Thyroid gland (tissue), 4 donors: Measurements from ENCODE around the gene NCBP2L. TPM values are rescaled to one million over a fixed set of nuclear protein-coding genes. Genes with fewer than 3 reads are reported as not detected.

Experiments
- DNase-seq, 2 donors: peaks; one replicate each; pipeline ENCODE4 v3.0.0-alpha.2; 2019
- H3K27ac ChIP-seq, 3 donors: fragments of 200-600 bp; sonication (generic); 1 replicate in 2 of 3; 2 replicates in 1 of 3; pipeline ENCODE4 v1.5.1; 2016 to 2019; ENCODE audit warnings: mild to moderate bottlenecking in 1 of 3, moderate library complexity in 1 of 3
- H3K27me3 ChIP-seq: fragments of 200-600 bp; sonication (generic); one replicate; pipeline ENCODE4 v1.5.1; 2019
- H3K36me3 ChIP-seq, 2 donors: fragments of 200-600 bp; sonication (generic); one replicate each; pipeline ENCODE4 v1.5.1; 2016 to 2019
- H3K4me1 ChIP-seq, 2 donors: fragments of 200-600 bp; sonication (generic); one replicate each; pipeline ENCODE4 v1.5.1; 2017 to 2019
- H3K4me3 ChIP-seq, 3 donors: fragments of 200-600 bp; sonication (generic); replicated peaks in 1 of 3; 1 replicate in 2 of 3; 2 replicates in 1 of 3; pipeline ENCODE4 v1.5.1; 2016; ENCODE audit warnings: mild to moderate bottlenecking in 1 of 3
- H3K9me3 ChIP-seq: fragments of 200-600 bp; sonication (generic); one replicate; pipeline ENCODE4 v1.5.1; 2017
- POLR2A ChIP-seq, 2 donors: fragments of 450-650 bp; IDR thresholded peaks; one replicate each; pipeline ENCODE4 v1.6.1; 2017; ENCODE audit warnings: antibody characterized with exemption in 2 of 2, mild to moderate bottlenecking in 2 of 2, moderate library complexity in 1 of 2
- WGBS, 2 donors: methylation state at CpG; one replicate each; pipeline ENCODE4 v1.1.5; 2017; 5-methylcytosine and 5-hydroxymethylcytosine counted together
- intact Hi-C: fragments of 100-400 bp; cut with DNase I; formaldehyde crosslinking; loops from one replicate; pipeline ENCODE4 v1.15.1; 2023
- total RNA-seq, 4 donors: library from RNA; depleted of rRNA; stranded (reverse); fragments of >200 nt; gene quantifications; one replicate each; pipeline ENCODE4 v1.2.3, GENCODE V29; 2016
- TF ChIP-seq, protein P1 (sequence below), 6 experiments: fragments of 200-600 bp in 3 of 6; fragments of 450-650 bp in 3 of 6; sonication (generic) in 3 of 6; IDR thresholded peaks; one replicate each; pipeline ENCODE4 v1.5.1; 2016 to 2019; ENCODE audit warnings: antibody characterized with exemption in 6 of 6, mild to moderate bottlenecking in 2 of 6, inconsistent platforms in 1 of 6, moderate library complexity in 1 of 6

NCBP2L gene
- total RNA-seq, 4 donors from 2014 or later: not detected

DNA sequence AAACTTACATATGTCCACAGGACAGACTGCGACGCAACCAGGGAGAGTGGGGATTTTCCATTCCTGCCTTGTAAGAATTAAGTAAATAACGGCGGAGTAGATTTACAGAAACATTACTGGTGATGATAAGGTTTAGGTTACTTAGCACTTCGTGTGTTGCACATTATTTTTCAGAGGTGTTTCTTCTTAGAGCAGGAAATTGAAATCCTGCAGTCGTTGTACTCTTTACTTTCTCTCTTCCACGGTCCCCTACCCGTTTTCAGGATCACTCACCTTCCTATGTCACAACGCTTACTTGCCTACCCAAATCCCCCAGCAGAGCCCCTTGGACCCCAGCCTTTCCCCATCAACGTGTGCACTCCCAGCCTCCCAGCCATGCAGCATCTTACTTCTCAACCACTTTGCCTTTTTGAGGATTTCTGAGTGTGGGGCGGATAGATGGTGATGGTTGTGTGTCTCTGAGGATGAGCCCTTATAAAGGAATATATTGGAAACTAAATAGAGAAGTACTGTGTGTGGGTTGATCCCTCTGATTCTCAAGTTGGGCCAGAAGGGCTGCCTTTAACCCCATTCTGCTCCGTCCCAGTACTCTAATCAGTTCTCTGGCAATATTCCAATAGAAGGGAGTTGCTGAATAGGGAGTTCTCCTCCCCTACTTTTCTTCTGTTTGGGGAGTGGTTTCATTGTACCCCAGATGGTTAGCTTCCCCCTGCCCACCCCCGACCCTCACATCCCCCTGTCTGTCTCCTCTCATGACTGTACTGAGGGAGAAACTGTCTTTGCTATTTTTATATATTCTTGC, 49.7 kb downstream of the NCBP2L start:
- intact Hi-C loops: no loop called here
- no peaks in the 10 kb centered on the region for H3K27me3 ChIP-seq
- DNase-seq: no peak
- no peaks in the 10 kb centered on the region for H3K36me3 ChIP-seq
- no peaks in the 10 kb centered on the region for H3K4me1 ChIP-seq
- H3K27ac ChIP-seq: peak overlapping the region; percentile 80 to 93 (median 93)
- H3K4me3 ChIP-seq: peak overlapping the region in 2 of 3 donors; percentile 15 to 41
- TF ChIP-seq, protein P1, sequence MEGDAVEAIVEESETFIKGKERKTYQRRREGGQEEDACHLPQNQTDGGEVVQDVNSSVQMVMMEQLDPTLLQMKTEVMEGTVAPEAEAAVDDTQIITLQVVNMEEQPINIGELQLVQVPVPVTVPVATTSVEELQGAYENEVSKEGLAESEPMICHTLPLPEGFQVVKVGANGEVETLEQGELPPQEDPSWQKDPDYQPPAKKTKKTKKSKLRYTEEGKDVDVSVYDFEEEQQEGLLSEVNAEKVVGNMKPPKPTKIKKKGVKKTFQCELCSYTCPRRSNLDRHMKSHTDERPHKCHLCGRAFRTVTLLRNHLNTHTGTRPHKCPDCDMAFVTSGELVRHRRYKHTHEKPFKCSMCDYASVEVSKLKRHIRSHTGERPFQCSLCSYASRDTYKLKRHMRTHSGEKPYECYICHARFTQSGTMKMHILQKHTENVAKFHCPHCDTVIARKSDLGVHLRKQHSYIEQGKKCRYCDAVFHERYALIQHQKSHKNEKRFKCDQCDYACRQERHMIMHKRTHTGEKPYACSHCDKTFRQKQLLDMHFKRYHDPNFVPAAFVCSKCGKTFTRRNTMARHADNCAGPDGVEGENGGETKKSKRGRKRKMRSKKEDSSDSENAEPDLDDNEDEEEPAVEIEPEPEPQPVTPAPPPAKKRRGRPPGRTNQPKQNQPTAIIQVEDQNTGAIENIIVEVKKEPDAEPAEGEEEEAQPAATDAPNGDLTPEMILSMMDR (IDR thresholded peaks at IDR 0.05): no peak
- no peak for TF ChIP-seq POLR2A (IDR thresholded peaks at IDR 0.05)
- WGBS, 2 donors: 9 to 15% methylated on average over 12 to 13 of the region's 13 CpGs
- H3K9me3 ChIP-seq: no peaks in the 10 kb centered on the region

DNA sequence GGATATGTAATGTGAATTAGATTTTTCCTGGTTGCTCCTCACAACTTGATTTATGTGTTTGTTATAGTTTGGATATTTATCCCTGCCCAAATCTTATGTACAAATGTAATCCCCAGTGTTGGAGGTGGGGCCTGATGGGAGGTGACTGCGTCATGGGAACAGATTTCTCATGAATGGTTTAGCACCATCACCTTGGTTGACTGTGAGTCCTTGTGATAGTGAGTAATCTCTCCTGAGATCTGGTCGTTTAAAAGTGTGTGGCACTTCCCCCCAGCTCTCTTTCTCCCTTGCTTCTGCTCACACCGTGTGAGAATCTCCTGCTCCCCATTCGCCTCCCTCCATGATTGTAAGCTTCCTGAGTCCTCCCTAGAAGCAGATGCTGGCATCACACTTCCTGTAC, 50.3 kb downstream of the NCBP2L start:
- H3K27me3 ChIP-seq: no peaks in the 10 kb centered on the region
- 62 to 67% methylated on average over 4 of the region's 4 CpGs for WGBS, 2 donors
- no peak for TF ChIP-seq POLR2A (IDR thresholded peaks at IDR 0.05)
- TF ChIP-seq, protein P1 (IDR thresholded peaks at IDR 0.05): no peak
- H3K27ac ChIP-seq: no peak overlapping the region
- no peak for DNase-seq
- H3K36me3 ChIP-seq: no peaks in the 10 kb centered on the region
- no peaks in the 10 kb centered on the region for H3K4me1 ChIP-seq
- intact Hi-C loops: no loop called here
- no peaks in the 10 kb centered on the region for H3K9me3 ChIP-seq
- H3K4me3 ChIP-seq: no peak overlapping the region

DNA sequence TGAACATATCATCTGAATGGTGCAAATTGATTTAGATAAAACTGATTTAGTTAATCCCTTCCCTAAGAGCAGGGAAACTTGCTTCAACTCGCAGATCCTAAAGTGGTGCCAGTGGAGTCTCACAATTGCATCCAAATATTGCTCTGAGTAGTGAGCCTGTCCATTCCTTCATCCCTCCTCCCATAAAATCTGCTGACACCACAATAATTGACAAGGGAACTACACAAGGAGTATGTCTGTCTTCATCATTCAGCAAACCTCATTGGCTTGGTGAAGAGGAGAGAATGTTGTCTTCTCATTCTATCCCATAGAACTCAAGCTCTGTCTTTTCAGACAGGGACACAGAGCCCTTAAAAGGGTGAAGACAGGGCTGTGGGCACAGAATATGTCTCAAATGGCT, 52.3 kb downstream of the NCBP2L start:
- H3K4me1 ChIP-seq: no peaks in the 10 kb centered on the region
- intact Hi-C loops: no loop called here
- H3K4me3 ChIP-seq: no peak overlapping the region
- no peaks in the 10 kb centered on the region for H3K9me3 ChIP-seq
- no peak overlapping the region for H3K27ac ChIP-seq
- WGBS, 2 donors: 75 to 93% methylated on average over 1 of the region's 1 CpG
- TF ChIP-seq, protein P1 (IDR thresholded peaks at IDR 0.05): no peak
- TF ChIP-seq POLR2A (IDR thresholded peaks at IDR 0.05): no peak
- DNase-seq: no peak
- H3K27me3 ChIP-seq: no peaks in the 10 kb centered on the region
- no peaks in the 10 kb centered on the region for H3K36me3 ChIP-seq

GRCh38 chrX:107831071-107831730, 53.7 kb downstream of the NCBP2L start:
- Histone ChIP-seq H3K27me3 (no peaks in the 10 kb centered on the region), H3K27ac (no peak overlapping the region), H3K4me3 (no peak overlapping the region), H3K4me1 (no peaks in the 10 kb centered on the region), H3K36me3 (no peaks in the 10 kb centered on the region), H3K9me3 (no peaks in the 10 kb centered on the region)
- DNase-seq: no peak
- TF ChIP-seq POLR2A (IDR thresholded peaks at IDR 0.05): no peak
- intact Hi-C loops: no loop called here
- WGBS, 2 donors: 80 to 90% methylated on average over 2 to 7 of the region's 7 CpGs

- intact Hi-C loops: no loop called here
- WGBS, 2 donors: 88 to 93% methylated on average over 3 of the region's 3 CpGs
- no peak overlapping the region for H3K4me3 ChIP-seq
These were observed 57.0 kb downstream of the NCBP2L start for GRCh38 chrX:107834275-107835201.

More at GRCh38 chrX:107834275-107835201, 57.0 kb downstream of the NCBP2L start:
- H3K27me3 ChIP-seq: no peaks in the 10 kb centered on the region
- TF ChIP-seq POLR2A (IDR thresholded peaks at IDR 0.05): no peak
- TF ChIP-seq, protein P1 (IDR thresholded peaks at IDR 0.05): no peak
- H3K9me3 ChIP-seq: no peaks in the 10 kb centered on the region
- no peak for DNase-seq
- no peak overlapping the region for H3K27ac ChIP-seq
- no peaks in the 10 kb centered on the region for H3K36me3 ChIP-seq
- peaks cover 0 to 12% of the 10 kb centered on the region in 2 donors for H3K4me1 ChIP-seq
